HepG2 (cell line): Measurements from ENCODE around the gene ZPR1. TPM values are rescaled to one million over a fixed set of nuclear protein-coding genes. Genes with fewer than 3 reads are reported as not detected.

ENCODE experiments used
- FLYWCH1 ChIP-seq: sonication (generic); formaldehyde crosslinking; IDR thresholded peaks from 2 replicates; pipeline ENCODE4 v1.8.1; 2023; ENCODE audit warnings: mild to moderate bottlenecking, missing genetic modification reagents
- FOXO4 ChIP-seq: sonication (generic); formaldehyde crosslinking; conservative IDR thresholded peaks from 2 replicates; pipeline ENCODE4 v1.8.1; 2023; ENCODE audit warnings: missing genetic modification reagents
- GFI1 ChIP-seq: sonication (generic); formaldehyde crosslinking; IDR thresholded peaks from 2 replicates; pipeline ENCODE4 v1.5.0; 2020; ENCODE audit warnings: missing genetic modification reagents, mild to moderate bottlenecking, borderline replicate concordance
- GMEB2 ChIP-seq: IDR thresholded peaks from 2 replicates; pipeline ENCODE4 v1.6.1; 2016; ENCODE audit warnings: missing biosample characterization, missing genetic modification reagents, low read depth
- GTF3A ChIP-seq: sonication (generic); formaldehyde crosslinking; conservative IDR thresholded peaks from 2 replicates; pipeline ENCODE4 v1.4.0; 2020; ENCODE audit warnings: mild to moderate bottlenecking, missing genetic modification reagents
- HMG20B ChIP-seq: conservative IDR thresholded peaks from 2 replicates; pipeline ENCODE4 v1.6.1; 2016; ENCODE audit warnings: missing genetic modification reagents, missing compliant biosample characterization
- MIER2 ChIP-seq: IDR thresholded peaks from 2 replicates; pipeline ENCODE4 v1.6.1; 2016; ENCODE audit warnings: missing biosample characterization, missing genetic modification reagents
- MIXL1 ChIP-seq: IDR thresholded peaks from 2 replicates; pipeline ENCODE4 v1.6.1; 2016
- MXD1 ChIP-seq: sonication (generic); formaldehyde crosslinking; IDR thresholded peaks from 2 replicates; pipeline ENCODE4 v1.4.0; 2020; ENCODE audit warnings: mild to moderate bottlenecking, missing genetic modification reagents
- NFIB ChIP-seq: sonication (generic); formaldehyde crosslinking; IDR thresholded peaks from 2 replicates; pipeline ENCODE4 v1.9.0; 2021; ENCODE audit warnings: missing genetic modification reagents, mild to moderate bottlenecking, borderline replicate concordance
- RFXANK ChIP-seq: IDR thresholded peaks from 2 replicates; pipeline ENCODE4 v1.6.1; 2016
- RFXAP ChIP-seq: sonication (generic); formaldehyde crosslinking; IDR thresholded peaks from 2 replicates; pipeline ENCODE4 v1.4.0; 2020; ENCODE audit warnings: missing genetic modification reagents, borderline replicate concordance
- SALL1 ChIP-seq: sonication (generic); formaldehyde crosslinking; IDR thresholded peaks from 2 replicates; pipeline ENCODE4 v1.8.0; 2022; ENCODE audit warnings: mild to moderate bottlenecking, missing genetic modification reagents
- SNRNP70 ChIP-seq: fragments of 200-400 bp; formaldehyde crosslinking; IDR thresholded peaks from 2 replicates; pipeline ENCODE4 v1.6.1; 2017; ENCODE audit warnings: mild to moderate bottlenecking, low read depth, low read length, moderate library complexity
- ZC3H4 ChIP-seq: sonication (generic); formaldehyde crosslinking; IDR thresholded peaks from 2 replicates; pipeline ENCODE4 v1.4.0; 2020; ENCODE audit warnings: missing genetic modification reagents, borderline replicate concordance
- ZFAT ChIP-seq: sonication (generic); formaldehyde crosslinking; conservative IDR thresholded peaks from 2 replicates; pipeline ENCODE4 v1.8.1; 2023; ENCODE audit warnings: missing genetic modification reagents, inconsistent platforms
- ZNF251 ChIP-seq: sonication (generic); formaldehyde crosslinking; IDR thresholded peaks from 2 replicates; pipeline ENCODE4 v1.9.0; 2021; ENCODE audit warnings: mild to moderate bottlenecking, missing genetic modification reagents
- ZNF589 ChIP-seq: sonication (generic); formaldehyde crosslinking; conservative IDR thresholded peaks from 2 replicates; pipeline ENCODE4 v1.8.0; 2022; ENCODE audit warnings: mild to moderate bottlenecking, moderate library complexity, missing genetic modification reagents
- ZNF614 ChIP-seq: IDR thresholded peaks from 2 replicates; pipeline ENCODE4 v1.6.1; 2018; ENCODE audit warnings: missing biosample characterization, missing genetic modification reagents, inconsistent platforms, borderline replicate concordance
- ZNF747 ChIP-seq: sonication (generic); formaldehyde crosslinking; IDR thresholded peaks from 2 replicates; pipeline ENCODE4 v1.8.1; 2023; ENCODE audit warnings: missing genetic modification reagents, mild to moderate bottlenecking, borderline replicate concordance
- ZNF790 ChIP-seq: sonication (generic); formaldehyde crosslinking; IDR thresholded peaks from 2 replicates; pipeline ENCODE4 v1.8.0; 2022; ENCODE audit warnings: missing genetic modification reagents, mild to moderate bottlenecking, borderline replicate concordance
- polyA plus RNA-seq, 8 experiments: library from polyadenylated mRNA; depleted of rRNA in 3 of 8; stranded (reverse) in 7 of 8; unstranded in 1 of 8; fragments of >200 nt; fragmentation: Illumina TruSeq in 4 of 8; extraction: Trizol in 4 of 8; gene quantifications; 2 replicates each; pipeline versions ENCODE4 v1.2.1 to v1.2.3, GENCODE V29; 2011 to 2016; ENCODE audit warnings: low read depth in 4 of 8, missing spikeins in 1 of 8, mixed read lengths in 1 of 8; ENCODE audit not compliant: insufficient read depth in 1 of 8
- total RNA-seq, 5 experiments: library from RNA; depleted of rRNA; stranded (reverse); fragments of >200 nt; fragmentation: Illumina TruSeq; extraction: Trizol; gene quantifications; 2 replicates each; pipeline ENCODE4 v1.2.3, GENCODE V29; 2016; ENCODE audit warnings: low read depth in 1 of 5
- TF ChIP-seq, protein P1 (sequence below): sonication (generic); formaldehyde crosslinking; conservative IDR thresholded peaks from 2 replicates; pipeline ENCODE4 v1.4.0; 2020; ENCODE audit warnings: mild to moderate bottlenecking, missing genetic modification reagents, moderate library complexity
- TF ChIP-seq, protein P2 (sequence below): sonication (generic); formaldehyde crosslinking; IDR thresholded peaks from 2 replicates; pipeline ENCODE4 v1.4.0; 2020; ENCODE audit warnings: mild to moderate bottlenecking, missing genetic modification reagents

ZPR1 gene
- total and polyA plus RNA-seq, 2 of the 13 experiments (the other 11 are each of a cell fraction or from before 2014, with no cell fraction given), result 40.0 to 79.3 TPM

- TF ChIP-seq GMEB2 (no peak), ZNF251 (no peak), FOXO4 (CRISPR knock-in tag) (no peak), MIXL1 (CRISPR knock-in tag) (peak; percentile 94), SNRNP70 (no peak), MXD1 (no peak), ZNF790 (CRISPR knock-in tag) (no peak), RFXAP (CRISPR knock-in tag) (no peak; the same call in none of the 2 replicates), GTF3A (CRISPR knock-in tag) (no peak), ZFAT (no peak), ZC3H4 (no peak; the same call in none of the 2 replicates), NFIB (CRISPR knock-in tag) (no peak), MIER2 (CRISPR knock-in tag) (peak; percentile 61; the same call in 1 of the 2 replicates), ZNF614 (CRISPR knock-in tag) (peak; percentile 35), ZNF589 (CRISPR knock-in tag) (no peak), RFXANK (CRISPR knock-in tag) (no peak), HMG20B (CRISPR knock-in tag) (peak; percentile 89), ZNF747 (peak; percentile 58; the same call in 1 of the 2 replicates), SALL1 (CRISPR knock-in tag) (peak; percentile 90), FLYWCH1 (CRISPR knock-in tag) (no peak), GFI1 (CRISPR knock-in tag) (peak; percentile 94)
- TF ChIP-seq, protein P1, sequence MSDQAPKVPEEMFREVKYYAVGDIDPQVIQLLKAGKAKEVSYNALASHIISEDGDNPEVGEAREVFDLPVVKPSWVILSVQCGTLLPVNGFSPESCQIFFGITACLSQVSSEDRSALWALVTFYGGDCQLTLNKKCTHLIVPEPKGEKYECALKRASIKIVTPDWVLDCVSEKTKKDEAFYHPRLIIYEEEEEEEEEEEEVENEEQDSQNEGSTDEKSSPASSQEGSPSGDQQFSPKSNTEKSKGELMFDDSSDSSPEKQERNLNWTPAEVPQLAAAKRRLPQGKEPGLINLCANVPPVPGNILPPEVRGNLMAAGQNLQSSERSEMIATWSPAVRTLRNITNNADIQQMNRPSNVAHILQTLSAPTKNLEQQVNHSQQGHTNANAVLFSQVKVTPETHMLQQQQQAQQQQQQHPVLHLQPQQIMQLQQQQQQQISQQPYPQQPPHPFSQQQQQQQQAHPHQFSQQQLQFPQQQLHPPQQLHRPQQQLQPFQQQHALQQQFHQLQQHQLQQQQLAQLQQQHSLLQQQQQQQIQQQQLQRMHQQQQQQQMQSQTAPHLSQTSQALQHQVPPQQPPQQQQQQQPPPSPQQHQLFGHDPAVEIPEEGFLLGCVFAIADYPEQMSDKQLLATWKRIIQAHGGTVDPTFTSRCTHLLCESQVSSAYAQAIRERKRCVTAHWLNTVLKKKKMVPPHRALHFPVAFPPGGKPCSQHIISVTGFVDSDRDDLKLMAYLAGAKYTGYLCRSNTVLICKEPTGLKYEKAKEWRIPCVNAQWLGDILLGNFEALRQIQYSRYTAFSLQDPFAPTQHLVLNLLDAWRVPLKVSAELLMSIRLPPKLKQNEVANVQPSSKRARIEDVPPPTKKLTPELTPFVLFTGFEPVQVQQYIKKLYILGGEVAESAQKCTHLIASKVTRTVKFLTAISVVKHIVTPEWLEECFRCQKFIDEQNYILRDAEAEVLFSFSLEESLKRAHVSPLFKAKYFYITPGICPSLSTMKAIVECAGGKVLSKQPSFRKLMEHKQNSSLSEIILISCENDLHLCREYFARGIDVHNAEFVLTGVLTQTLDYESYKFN, result peak; percentile 99
- TF ChIP-seq, protein P2, sequence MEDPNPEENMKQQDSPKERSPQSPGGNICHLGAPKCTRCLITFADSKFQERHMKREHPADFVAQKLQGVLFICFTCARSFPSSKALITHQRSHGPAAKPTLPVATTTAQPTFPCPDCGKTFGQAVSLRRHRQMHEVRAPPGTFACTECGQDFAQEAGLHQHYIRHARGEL (CRISPR knock-in tag), result no peak
Observed at GRCh38 chr11:116808262-116809175, 20.7 kb upstream of the ZPR1 start (continued).
